ENCODE data around the gene HRCT1.

GRCh38 chr9:35910613-35911359, 4.8 kb downstream of the HRCT1 start:
- TF ChIP-seq CTCF (IDR thresholded peaks at IDR 0.05) (peak in 2 of 6 experiments; percentile 28 to 29), POLR2A (IDR thresholded peaks at IDR 0.05) (no peak)

Measured in thyroid gland (tissue), 4 donors.